HG02610 (cell line): ENCODE data around the gene CDKAL1.

Experiments
- ATAC-seq: cut with Tn5 transposase; IDR thresholded peaks from one replicate; pipeline ENCODE4 v1.9.1; 2021; ENCODE audit warnings: mild to moderate bottlenecking, moderate library complexity; ENCODE audit not compliant: unreplicated experiment

CDKAL1 gene

GRCh38 chr6:20998748-20999448 lies 464.6 kb downstream of the CDKAL1 start:
- peak; percentile 81 for ATAC-seq

DNA sequence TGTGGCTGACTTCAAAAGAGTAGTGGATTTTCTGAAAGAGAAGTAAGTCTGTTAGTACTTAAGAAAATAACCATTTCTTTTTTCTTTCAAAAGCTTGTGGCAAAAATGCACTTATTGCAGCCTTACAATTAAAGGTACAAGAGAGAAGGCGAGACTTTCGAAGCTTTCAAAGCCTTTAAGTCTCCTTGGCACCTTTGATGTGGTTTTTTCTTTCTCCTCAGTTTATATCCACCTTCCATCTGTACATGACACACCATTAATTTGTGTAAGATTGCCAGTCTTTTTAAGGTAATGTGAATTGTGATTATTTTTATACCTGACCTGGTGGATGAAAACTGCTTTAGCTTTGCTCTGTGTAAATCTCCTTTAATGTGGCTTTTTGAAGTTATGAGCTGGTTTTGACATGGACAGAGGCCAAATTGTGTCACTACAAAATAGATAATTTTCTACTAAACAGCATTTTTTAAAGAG lies 466.1 kb downstream of the CDKAL1 start:
- ATAC-seq: no peak

- no peak for ATAC-seq
Observed at GRCh38 chr6:21001736-21002135, 467.5 kb downstream of the CDKAL1 start.

DNA sequence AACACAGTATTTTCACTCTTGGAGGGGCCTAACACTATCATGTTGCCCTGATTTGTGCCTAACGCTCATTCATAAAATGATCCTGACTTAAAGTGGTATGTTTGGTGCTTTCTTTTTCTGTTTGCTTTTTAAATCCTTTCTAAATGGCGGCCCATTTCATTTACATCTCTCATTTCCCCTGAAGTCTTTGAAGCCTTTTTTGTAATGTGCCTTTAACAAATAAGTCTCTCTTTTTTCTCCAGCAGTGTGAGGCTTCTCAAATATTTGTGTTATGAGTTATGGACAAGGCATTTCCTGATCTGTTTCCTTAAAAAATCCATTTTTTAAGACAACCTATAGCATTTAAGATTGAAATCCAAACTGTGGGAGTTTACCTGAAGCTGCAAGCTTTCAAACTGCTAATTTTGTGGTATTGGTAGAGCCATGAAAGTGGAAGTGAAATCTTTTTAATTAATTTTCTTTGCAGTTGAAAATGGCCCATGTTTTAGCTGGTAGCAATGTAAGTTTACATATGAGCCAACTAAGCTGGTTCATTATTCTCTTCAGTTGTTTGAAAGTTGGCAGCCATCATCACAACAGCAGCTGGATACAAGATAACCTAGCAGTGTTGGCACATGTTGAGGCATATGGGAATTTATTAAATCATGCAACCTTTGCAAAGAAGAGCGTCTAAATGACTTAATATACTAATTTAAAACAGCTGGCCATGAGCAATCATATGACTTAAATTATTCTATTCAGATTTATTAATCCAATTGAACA lies 469.7 kb downstream of the CDKAL1 start:
- ATAC-seq: peak; percentile 49

GRCh38 chr6:21005816-21006570 lies 471.7 kb downstream of the CDKAL1 start:
- ATAC-seq: peak; percentile 82

- ATAC-seq: no peak
Observed at GRCh38 chr6:21019614-21020013, 485.4 kb downstream of the CDKAL1 start.

GRCh38 chr6:21022343-21023107 lies 488.3 kb downstream of the CDKAL1 start:
- ATAC-seq: peak; percentile 97

DNA sequence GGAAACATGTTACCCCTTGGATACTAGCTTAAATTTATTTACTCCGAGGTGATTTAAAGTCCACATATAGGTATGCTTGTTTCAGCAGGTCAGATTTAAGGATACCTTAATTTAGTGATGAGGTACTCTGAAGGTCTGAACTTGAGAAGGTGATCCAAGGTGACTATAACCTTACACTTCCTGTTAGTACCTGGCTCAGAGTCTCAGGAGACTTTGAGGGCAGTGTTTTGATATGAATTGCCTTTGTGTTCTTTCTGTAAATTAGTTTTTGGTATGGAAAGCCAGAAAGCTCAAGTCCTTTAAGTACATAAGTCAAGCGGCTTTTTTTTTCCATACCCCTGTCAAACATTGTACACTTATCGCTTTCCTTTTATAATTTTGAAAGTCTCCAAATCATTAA lies 489.0 kb downstream of the CDKAL1 start:
- ATAC-seq: no peak

DNA sequence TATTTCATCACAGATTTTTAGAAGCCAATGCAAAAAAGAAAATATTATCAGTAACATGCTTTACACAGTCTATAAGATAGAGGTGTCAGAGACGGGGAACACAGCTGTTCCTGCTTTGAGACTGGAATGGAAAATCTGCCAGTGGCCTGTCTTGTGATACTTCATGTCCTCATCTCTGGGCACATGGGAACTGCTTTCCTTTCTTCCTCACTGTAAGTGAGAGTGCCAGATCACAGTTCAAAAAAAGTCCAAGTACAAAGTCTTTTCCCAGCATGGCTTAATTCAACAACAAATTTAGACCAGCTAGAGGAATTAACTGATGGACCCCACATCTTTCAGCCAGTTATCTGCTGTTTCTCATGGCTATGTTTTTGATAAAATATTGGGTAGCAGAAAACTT lies 490.4 kb downstream of the CDKAL1 start:
- ATAC-seq: no peak

- ATAC-seq: no peak
Observed at GRCh38 chr6:21026576-21027273, 492.5 kb downstream of the CDKAL1 start.

DNA sequence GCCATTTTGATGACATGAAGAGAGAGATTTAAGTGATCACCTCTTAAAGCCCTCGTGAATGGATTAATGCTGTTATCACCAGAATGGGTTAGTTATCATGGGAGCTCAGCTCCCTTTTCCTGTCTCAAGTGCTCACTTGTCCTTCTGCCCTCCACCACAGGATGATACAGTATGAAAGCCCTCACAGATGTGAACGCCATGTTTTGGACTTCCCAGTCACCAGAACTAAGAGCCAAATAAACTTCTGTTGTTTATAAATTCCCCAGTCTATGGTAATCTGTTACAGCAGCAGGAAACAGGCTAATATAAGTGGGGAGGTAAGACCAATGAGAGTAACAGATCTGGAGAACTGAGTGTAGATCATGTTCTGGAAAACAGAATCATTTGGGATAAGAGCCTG lies 493.2 kb downstream of the CDKAL1 start:
- ATAC-seq: no peak

GRCh38 chr6:21031182-21031581 lies 496.9 kb downstream of the CDKAL1 start:
- ATAC-seq: no peak

- no peak for ATAC-seq
Observed at GRCh38 chr6:21033084-21033483, 498.8 kb downstream of the CDKAL1 start.

GRCh38 chr6:21033575-21034026 lies 499.3 kb downstream of the CDKAL1 start:
- no peak for ATAC-seq

GRCh38 chr6:21034345-21034744 lies 500.1 kb downstream of the CDKAL1 start:
- no peak for ATAC-seq

GRCh38 chr6:21037453-21037852 lies 503.2 kb downstream of the CDKAL1 start:
- no peak for ATAC-seq

DNA sequence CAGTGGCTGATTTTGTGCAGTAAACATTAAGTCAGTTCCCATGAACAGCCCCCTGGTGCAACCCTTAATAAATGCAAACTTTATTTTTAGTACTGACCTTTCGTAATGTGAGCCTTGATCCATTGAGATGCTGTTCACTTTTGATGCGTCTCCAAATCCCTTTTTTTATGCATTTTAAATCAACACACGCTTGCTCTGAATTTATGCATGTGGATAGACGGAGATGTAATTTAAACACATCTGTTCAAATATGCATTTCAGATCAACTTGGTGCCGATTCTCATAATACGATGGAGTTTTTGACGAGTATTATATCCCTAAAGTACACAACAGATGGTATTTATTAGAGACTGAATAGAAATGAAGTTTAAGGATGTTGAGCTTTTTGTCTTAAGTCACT lies 505.7 kb downstream of the CDKAL1 start:
- no peak for ATAC-seq

DNA sequence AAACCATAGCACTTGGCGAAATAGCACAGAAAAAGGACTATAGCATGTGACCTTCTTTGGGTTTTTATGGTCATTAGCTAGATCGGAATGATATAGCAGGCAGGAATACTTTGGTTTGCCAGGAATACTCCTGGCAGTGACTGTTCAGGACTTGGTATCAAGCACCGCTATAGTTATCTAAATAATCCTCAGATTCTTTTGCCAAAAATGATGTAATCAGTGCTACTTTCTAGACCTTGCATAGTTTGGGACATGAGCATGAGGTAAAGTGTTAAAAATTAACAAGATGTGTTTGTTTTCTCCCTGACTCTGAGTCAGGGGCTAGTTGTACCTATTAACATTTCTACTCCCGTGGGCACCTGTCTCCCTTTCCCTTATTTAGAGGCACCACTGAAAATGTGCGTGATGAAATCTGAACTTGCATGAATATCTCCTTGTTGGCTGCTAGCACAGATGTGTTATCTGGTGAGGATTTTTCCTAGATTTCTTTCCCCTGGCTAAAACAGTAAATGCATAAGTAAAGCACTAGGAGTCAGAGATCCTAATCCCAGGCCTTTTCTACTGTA lies 511.0 kb downstream of the CDKAL1 start:
- no peak for ATAC-seq

- peak; percentile 80 for ATAC-seq
Observed at GRCh38 chr6:21046276-21046675, 512.0 kb downstream of the CDKAL1 start.

GRCh38 chr6:21048047-21048446 lies 513.8 kb downstream of the CDKAL1 start:
- ATAC-seq: no peak
